GM18909 (cell line): ENCODE measurements around the gene CRYGN.

ENCODE experiments used
- ATAC-seq: cut with Tn5 transposase; IDR thresholded peaks from one replicate; pipeline ENCODE4 v1.9.1; 2021; ENCODE audit warnings: mild to moderate bottlenecking; ENCODE audit not compliant: unreplicated experiment, poor library complexity

Gene CRYGN

GRCh38 chr7:151442776-151443496 is 3.0 kb upstream of the CRYGN start:
- ATAC-seq, result no peak

- no peak for ATAC-seq
Measured at GRCh38 chr7:151440799-151441445, 981 bp upstream of the CRYGN start.

GRCh38 chr7:151438864-151439601 is 908 bp downstream of the CRYGN start:
- no peak for ATAC-seq

- ATAC-seq, result no peak
Measured at GRCh38 chr7:151437866-151438516, 1.9 kb downstream of the CRYGN start.

- ATAC-seq, result no peak
Measured at GRCh38 chr7:151437159-151437553, 2.8 kb downstream of the CRYGN start.

- no peak for ATAC-seq
Measured at GRCh38 chr7:151436446-151437158, 3.3 kb downstream of the CRYGN start.

- ATAC-seq, result no peak
Measured at GRCh38 chr7:151435971-151436370, 4.0 kb downstream of the CRYGN start.

- no peak for ATAC-seq
Measured at GRCh38 chr7:151435103-151435916, 4.6 kb downstream of the CRYGN start.

- ATAC-seq, result no peak
Measured at GRCh38 chr7:151434549-151434948, 5.4 kb downstream of the CRYGN start.

- no peak for ATAC-seq
Measured at GRCh38 chr7:151433721-151434400, 6.1 kb downstream of the CRYGN start.

GRCh38 chr7:151432658-151433521 is 7.1 kb downstream of the CRYGN start:
- peak; percentile 82 for ATAC-seq

GRCh38 chr7:151431768-151432311 is 8.1 kb downstream of the CRYGN start:
- ATAC-seq, result no peak

- ATAC-seq, result no peak
Measured at GRCh38 chr7:151431281-151431767, 8.6 kb downstream of the CRYGN start.

- no peak for ATAC-seq
Measured at GRCh38 chr7:151430391-151431205, 9.3 kb downstream of the CRYGN start.

GRCh38 chr7:151429560-151430331 is 10.2 kb downstream of the CRYGN start:
- peak; percentile 65 for ATAC-seq

GRCh38 chr7:151429237-151429559 is 10.7 kb downstream of the CRYGN start:
- no peak for ATAC-seq
